ENCODE results near the gene CCDC188.
A peak's percentile ranks its signal among the peaks of the same experiment; 100 is the strongest.

CCDC188 gene

DNA sequence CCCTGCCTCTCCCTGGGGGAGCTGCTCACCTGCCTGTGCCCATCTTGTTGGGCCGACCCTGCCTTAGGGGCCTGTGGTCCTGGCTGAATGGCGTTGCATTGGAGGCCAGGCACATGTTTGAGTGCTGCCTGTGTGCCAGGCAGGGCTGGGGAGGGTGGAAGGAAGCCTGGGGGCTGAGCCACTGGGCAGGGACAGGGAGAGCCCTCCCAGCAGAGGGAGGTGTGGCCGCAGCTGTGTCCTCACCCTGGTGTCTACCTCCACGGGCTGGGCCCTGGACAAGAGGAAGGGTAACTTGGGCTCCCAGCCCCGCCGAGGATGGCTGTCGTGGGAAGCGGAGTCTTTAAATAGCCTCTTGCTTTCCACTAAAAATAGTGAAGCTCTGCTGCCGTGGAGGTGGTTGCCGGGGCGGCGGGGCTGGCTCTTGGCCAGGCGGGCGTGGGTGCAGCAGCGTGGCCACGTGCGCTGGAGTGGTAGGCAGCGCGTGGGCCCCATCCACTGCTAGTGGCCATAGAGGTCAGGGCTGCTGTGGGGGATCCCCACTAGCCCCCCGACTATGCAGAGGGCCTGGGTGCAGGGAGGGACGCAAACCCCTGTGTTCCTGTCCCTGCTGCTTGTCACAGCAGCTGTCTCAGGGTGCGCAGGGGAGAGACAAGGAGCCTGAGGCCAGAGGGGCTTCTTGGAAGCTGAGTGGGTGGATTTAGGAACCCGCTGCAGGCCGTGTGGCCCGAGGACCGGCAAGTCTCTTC, 13.0 kb downstream of the CCDC188 start:
- no peak for TF ChIP-seq CTCF (IDR thresholded peaks at IDR 0.05; ENCODE audit: unreplicated experiment in 3 of 3)
- no peaks in the 10 kb centered on the region for H3K36me3 Mint-ChIP-seq (ENCODE audit: low read depth)
- H3K9me3 Mint-ChIP-seq: no peaks in the 10 kb centered on the region
- no peaks in the 10 kb centered on the region for H3K27me3 Mint-ChIP-seq (ENCODE audit: low read depth)
- H3K27ac Mint-ChIP-seq: peak overlapping the region in 2 of 3 experiments; percentile 53 to 70
- H3K4me3 Mint-ChIP-seq: peak overlapping the region in 1 of 3 experiments; percentile 27
- H3K4me1 Mint-ChIP-seq: peaks cover 23% of the 10 kb centered on the region

GRCh38 chr22:20137113-20137512, 13.7 kb downstream of the CCDC188 start:
- no peaks in the 10 kb centered on the region for H3K27me3 Mint-ChIP-seq (ENCODE audit: low read depth)
- H3K4me1 Mint-ChIP-seq: peaks cover 25% of the 10 kb centered on the region
- H3K36me3 Mint-ChIP-seq (ENCODE audit: low read depth): no peaks in the 10 kb centered on the region
- peak overlapping the region in 1 of 3 experiments; percentile 53 for H3K27ac Mint-ChIP-seq
- H3K9me3 Mint-ChIP-seq: no peaks in the 10 kb centered on the region
- H3K4me3 Mint-ChIP-seq: peak overlapping the region in 1 of 3 experiments; percentile 27
- TF ChIP-seq CTCF (IDR thresholded peaks at IDR 0.05; ENCODE audit: unreplicated experiment in 3 of 3): no peak

DNA sequence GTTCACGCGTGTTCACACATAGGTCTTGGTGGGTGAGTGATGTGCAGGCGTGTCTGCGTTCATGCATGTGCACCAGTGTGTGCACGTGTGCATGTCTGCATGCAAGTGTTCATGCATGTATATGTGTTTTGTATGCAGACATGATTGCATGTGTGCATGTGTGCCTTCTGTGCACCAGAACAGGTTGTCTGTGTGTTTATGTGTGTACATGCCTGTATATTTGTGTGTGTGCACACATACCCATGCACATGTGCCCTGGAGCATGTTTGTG, 14.3 kb downstream of the CCDC188 start:
- H3K36me3 Mint-ChIP-seq (ENCODE audit: low read depth): no peaks in the 10 kb centered on the region
- no peak overlapping the region for H3K27ac Mint-ChIP-seq
- H3K4me3 Mint-ChIP-seq: peak overlapping the region in 2 of 3 experiments; percentile 51 to 77
- peaks cover 25% of the 10 kb centered on the region for H3K4me1 Mint-ChIP-seq
- no peak for TF ChIP-seq CTCF (IDR thresholded peaks at IDR 0.05; ENCODE audit: unreplicated experiment in 3 of 3)
- no peaks in the 10 kb centered on the region for H3K9me3 Mint-ChIP-seq
- H3K27me3 Mint-ChIP-seq (ENCODE audit: low read depth): no peaks in the 10 kb centered on the region

DNA sequence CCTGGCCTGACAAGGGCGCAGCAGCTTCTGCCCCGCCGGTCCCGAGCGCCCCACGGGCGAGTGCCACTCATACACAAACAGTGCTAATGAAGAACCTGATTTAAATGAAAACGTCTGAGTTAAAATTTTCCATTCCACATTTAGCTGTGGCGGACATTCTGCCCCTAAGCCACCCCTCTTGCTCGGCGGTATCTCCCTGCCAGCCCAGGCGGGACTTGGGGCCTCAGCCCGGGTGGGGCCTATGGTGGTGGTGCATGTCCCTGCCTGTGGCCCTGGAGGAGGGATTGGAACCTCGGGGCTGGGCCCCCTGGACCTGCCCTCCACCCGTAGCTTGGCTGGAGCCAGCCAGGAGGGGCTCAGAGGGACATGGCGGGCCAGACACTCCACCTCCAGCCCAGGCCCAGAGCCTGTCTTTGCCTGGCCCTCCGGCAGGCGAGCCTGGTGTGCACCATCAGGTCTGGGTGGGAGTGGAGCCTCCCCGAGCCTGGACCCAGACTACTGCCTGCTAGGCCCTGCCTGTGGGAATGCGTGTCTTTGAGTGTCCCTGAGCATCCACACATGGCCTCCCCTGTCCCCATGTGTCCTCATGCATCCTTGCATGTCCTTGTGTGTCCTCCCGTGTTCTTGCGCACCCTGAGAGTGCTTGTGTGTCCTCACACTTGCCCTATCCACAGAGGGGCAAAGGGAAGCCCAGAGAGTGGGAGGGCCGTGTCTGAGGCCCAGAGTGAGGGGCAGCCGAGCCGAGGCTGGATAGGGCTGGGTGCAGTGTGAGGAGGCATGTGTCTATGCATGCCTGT, 14.9 kb downstream of the CCDC188 start:
- TF ChIP-seq CTCF (IDR thresholded peaks at IDR 0.05; ENCODE audit: unreplicated experiment in 3 of 3): no peak
- H3K9me3 Mint-ChIP-seq: no peaks in the 10 kb centered on the region
- H3K36me3 Mint-ChIP-seq (ENCODE audit: low read depth): no peaks in the 10 kb centered on the region
- H3K27ac Mint-ChIP-seq: no peak overlapping the region
- peaks cover 25% of the 10 kb centered on the region for H3K4me1 Mint-ChIP-seq
- H3K4me3 Mint-ChIP-seq: peak overlapping the region in 2 of 3 experiments; percentile 51 to 77
- no peaks in the 10 kb centered on the region for H3K27me3 Mint-ChIP-seq (ENCODE audit: low read depth)

GRCh38 chr22:20135265-20135664, 15.6 kb downstream of the CCDC188 start:
- peaks cover 25% of the 10 kb centered on the region for H3K4me1 Mint-ChIP-seq
- no peaks in the 10 kb centered on the region for H3K36me3 Mint-ChIP-seq (ENCODE audit: low read depth)
- H3K27me3 Mint-ChIP-seq (ENCODE audit: low read depth): no peaks in the 10 kb centered on the region
- H3K27ac Mint-ChIP-seq: no peak overlapping the region
- H3K4me3 Mint-ChIP-seq: peak overlapping the region in 1 of 3 experiments; percentile 42
- H3K9me3 Mint-ChIP-seq: no peaks in the 10 kb centered on the region
- no peak for TF ChIP-seq CTCF (IDR thresholded peaks at IDR 0.05; ENCODE audit: unreplicated experiment in 3 of 3)

Data from nephron (organoid).